Measurements from ENCODE around the gene CTNNBL1.
"Not testable (repeated sequence)": the region's sequence is repeated elsewhere in the genome, so short reads cannot be mapped to it uniquely, and the experiment has no call there.

Gene CTNNBL1

DNA sequence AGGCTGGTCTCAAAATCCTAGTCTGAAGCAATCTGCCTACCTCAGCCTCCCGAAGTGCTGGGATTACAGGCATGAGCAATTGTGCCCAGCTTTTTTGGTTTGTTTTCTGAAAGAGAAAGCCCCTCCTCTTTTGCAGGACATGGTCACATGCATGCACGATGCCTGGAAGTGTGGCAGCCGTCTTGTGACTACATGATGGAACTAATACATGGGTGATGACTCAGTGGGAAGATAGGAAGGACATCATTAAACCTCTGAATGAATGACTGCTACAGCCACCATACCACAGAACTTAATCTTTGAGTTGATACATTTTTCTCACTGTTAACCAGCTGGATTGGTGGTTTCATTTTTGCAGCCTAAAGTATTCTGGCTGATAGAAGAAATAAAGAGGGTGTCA is 13.4 kb upstream of the CTNNBL1 start:
- DNase-seq, result no peak

DNA sequence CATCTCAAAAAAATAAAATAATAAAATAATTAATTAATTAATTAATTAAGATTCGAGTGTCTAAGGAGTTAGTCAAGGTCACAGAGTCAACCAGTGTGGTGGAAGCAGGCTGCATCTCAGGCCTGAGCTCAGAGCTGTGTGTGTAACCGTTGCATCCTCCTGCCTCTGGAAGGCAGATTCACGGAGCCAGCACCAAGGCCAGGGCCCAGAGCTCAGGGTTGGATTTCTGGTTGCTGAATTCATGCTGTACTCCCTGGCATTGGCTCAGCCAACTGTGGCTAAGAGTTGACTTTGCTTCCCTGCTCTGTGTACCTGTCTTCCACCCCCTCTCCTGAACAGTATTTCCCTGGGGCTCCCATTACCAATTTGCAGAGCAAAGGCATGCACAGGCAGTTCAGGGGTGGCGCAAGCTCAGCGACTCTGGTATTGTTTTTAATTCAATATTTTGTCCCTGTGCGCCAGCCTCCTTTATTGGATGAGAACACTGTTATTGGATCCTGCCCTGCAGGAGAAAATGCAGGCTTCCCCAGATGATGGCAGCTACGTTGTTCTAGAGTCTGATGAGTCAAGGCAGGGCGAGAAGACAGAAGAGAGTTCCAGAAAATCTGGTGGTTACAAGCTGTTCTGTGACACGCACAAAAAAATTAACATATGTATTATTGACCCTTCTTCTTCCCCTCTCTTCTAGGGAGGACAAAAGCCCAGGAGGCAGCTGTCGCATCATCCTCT is 12.3 kb upstream of the CTNNBL1 start:
- no peak for DNase-seq

- not testable (repeated sequence) for DNase-seq
Measured at GRCh38 chr20:37683146-37683545, 10.7 kb upstream of the CTNNBL1 start.

DNA sequence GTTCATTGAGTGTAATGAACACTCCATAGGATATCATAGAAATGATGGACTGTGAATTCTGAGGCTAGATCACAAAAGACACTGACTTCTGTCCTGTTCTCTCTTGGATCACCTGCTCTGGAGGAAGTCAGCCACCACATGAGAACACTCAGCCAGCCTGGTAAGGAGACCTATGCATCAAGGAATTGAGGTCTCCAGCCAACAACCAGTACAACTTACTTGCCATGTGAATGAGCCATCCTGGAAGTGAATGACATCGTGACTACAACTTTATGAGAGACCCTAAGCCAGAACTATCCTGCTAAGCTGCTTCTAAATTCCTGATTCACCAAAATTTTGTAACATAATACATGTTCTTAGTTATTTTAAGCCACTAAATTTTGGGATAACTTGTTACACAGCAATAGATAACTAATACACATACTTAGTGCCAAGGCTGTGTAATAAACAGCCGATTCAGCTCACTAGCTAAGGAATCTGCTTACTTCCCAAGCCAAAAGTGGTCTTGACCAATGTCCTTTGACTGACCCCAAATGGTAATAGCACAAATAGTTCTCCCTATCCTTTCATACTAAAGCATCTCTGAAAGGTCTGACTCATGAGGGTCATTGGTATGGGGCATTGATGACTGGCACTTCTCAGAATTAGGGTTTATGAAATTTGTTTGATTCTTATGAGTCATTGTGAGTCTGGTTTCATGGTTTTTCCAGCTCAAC is 6.9 kb upstream of the CTNNBL1 start:
- no peak for DNase-seq

DNA sequence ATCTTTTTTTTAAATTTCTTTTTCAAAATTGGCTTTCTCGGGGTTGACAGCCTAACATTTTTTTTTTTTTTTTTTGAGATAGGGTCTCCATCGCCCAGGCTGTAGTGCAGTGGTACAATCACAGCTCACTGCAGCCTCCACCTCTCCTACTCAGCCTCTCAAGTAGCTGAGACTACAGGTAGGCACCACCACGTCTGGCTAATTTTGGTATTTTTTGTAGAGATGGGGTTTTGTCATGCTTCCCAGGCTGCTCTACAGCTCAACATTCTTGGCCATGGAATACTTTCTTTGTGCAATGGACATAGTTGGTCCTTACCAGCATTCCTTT is 6.4 kb upstream of the CTNNBL1 start:
- no peak for DNase-seq

DNA sequence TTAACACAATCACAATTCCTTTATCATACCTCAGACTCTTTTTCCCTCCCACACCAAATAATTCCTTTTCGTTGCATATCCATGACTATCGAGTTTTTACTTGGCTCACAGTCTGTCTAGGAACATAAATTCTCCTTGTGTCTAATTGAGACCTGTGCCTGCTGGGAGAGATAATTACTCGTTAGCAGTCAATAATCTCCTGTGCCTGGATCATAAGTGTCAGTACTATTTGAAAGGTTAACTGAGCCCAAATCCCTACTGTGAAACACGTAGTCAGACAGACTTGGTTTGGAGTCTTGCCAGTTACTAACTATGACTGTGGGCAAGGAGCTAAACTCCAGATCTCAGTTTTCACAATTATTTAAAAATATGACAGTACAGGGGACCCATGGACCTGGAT is 5.7 kb upstream of the CTNNBL1 start:
- DNase-seq, result no peak

DNA sequence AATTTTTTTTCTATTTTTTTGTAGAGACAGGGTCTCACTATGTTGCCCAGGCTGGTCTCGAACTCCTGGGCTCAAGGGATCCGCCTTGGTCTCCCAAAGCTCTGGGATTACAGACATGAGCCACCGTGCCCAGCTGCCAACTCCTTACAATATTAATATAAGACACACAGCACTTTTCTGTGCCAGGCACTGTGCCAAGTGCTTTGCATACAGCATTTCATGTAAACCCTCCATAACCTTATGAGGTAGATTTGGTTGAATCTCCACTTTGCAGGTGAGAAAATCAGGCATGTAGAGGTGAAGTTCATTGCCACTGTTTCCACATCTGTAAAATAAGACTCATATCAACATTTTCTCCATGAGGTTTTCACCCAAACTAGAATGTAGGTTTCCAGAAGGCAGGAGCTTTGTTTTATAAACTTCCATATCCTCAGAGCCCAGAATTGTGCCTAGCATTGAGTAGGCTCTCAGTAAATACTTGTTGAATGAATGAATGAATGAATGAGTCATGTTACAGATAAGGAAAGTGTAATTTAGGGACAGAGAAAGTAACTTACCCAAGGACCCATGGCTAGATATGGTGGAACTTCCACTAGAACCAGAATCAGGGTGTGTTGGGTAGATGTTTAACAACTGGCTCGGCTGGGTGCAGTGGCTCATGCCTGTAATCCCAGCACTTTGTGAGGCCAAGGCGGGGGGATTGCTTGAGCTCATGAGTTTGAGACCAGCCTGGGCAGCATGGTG is 3.0 kb upstream of the CTNNBL1 start:
- no peak for DNase-seq

DNA sequence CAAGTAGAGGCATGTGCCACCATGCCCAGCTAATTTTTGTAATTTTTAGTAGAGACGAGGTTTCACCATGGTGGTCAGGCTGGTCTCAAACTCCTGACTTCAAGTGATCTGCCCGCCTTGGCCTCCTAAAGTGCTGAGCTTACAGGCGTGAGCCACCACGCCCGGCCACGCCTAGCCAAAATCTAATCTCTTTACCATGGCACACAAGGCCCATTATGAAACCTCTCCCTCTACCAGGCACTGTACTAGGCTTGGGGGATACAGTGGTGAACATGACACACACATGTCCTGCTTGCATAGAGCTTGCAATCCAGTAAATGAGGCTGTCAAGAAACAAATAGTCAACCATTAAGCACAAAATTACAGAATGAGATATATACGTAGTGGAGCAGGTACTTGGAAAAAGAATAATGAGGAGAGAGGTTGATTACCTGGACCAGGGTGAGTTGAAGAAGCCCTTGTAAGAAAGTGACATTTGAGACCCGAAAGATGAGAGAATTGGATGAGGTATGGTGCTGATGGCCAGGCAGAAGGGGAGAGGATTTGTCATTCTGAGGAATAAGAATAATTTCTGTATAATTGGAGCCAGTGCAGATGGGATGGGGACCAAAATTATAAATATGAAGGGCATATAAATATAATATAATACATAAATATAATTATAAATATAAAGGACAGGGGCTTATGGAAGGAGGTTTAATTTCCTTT is 1.2 kb upstream of the CTNNBL1 start:
- DNase-seq, result no peak

DNA sequence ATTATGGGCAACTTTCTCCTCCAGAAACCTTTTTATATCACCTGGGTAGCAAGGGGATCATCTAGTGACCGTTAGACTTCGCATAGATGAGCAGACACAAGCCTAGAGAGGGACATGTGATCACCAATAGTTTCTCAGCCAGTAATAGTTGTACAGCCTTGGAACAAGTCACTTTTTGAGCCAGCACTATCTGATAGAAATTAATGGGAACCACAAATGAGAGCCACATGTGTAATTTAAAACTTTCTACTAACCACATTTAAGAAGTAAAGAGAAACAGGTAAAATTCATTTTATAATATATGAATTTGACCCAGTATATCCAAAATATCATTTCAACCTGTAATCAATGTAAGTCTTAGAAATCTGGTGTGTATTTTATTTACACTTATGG is 592 bp upstream of the CTNNBL1 start:
- DNase-seq, result no peak

- no peak for DNase-seq
Measured at GRCh38 chr20:37695684-37696342, 2.0 kb downstream of the CTNNBL1 start.

GRCh38 chr20:37697314-37697713 is 3.5 kb downstream of the CTNNBL1 start:
- DNase-seq, result no peak

DNA sequence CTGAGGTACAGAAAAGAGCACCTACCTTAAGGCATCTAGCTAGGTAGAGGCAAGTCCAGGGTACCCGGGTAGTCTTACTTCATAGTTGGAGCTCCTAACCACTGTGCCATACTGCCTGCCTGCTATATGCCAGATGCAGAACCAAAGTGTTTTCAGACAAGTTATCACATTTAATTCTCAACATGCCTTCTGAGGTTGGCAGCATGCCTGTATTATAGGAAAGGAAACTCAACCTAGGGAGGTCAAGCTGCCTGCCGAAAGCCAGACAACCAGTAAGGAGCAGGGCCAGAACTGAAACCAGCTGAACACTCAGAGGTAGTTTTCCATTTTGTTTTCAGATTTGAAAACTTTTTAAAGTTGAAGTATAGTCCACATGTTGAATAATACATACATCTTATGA is 5.4 kb downstream of the CTNNBL1 start:
- no peak for DNase-seq

DNA sequence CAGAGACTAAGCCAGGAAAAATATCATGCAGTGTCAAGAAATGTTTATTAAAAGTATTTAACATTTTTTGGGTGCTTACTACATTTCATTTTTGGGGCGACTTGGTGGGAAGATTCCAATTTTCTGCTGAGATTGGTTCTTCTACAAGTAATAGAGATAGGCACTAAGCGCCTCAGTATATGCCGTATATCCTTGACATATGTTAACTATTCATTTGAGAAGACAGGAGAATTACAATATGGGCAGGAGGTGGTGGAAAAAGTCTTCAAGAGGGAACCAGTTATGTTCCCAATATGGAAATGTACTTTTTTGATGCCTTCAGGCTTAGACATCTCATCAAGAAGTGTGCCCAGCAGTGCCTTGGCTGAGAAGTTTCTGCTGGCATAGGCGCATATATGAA is 6.5 kb downstream of the CTNNBL1 start:
- DNase-seq, result no peak

GRCh38 chr20:37701676-37702075 is 7.8 kb downstream of the CTNNBL1 start:
- not testable (repeated sequence) for DNase-seq

DNA sequence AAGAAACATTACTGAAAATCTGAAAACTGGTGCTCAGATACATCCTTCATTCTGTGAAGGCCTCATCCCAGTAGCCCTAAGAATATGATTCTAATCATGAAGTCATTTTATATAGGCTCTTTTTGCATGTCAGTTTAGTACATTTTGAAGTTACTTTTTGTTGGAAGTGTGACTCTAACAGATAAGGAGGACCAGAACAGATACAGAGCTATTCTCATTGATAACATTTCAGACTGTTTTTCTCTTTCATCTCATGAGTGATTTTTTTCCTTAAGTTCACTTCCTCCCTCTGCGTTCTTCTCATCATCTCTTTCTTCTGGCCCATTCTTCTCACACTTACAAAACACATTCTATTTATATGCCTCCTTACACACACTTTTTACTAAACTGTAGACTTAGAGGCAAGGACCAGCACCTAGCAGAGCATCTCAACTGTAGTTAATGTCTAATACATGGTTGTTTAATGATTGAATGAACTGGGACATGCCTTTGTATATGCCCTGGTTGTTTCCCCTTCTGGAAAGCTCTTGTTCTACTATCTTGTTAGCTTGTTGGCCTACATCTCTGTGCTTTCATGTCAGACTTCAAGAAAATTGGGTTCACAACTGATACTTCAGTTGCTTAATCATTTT is 8.7 kb downstream of the CTNNBL1 start:
- DNase-seq, result no peak

GRCh38 chr20:37703035-37703845 is 9.4 kb downstream of the CTNNBL1 start:
- no peak for DNase-seq

DNA sequence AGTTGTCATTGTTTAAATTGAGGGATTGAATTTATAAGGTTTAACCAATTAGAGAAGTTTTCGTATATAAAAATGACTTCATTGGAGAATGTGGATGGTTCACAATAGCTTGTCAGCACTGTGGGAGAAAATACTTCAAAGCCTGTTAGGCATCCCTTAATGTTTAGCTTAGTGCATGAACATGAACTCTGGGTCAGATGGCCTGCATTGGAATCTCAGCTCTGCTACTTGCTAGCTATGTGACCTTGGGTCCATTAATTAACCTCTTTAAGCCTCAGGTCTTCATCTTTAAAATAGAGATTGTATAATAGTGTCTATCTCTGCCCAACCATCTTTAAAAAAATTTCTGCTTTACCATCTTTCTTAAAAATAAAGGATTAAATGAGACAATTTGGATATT is 11.1 kb downstream of the CTNNBL1 start:
- no peak for DNase-seq

DNA sequence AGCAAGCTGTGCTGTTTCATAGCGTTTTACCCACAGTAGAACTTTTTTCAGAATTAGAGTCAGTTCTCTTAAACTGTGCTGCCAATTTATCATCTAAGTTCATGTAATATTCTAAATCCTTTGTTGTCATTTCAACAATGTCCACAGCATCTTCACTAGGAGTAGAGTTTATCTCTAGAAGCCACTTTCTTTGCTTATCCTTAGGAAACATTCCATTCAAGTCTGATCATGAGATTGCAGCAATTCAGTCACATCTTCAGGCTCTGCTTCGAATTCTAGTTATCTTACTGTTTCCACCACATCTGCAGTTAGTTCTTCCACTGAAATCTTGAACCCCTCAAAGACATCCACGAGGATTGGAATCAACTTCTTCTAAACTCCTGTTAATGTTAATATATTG is 12.5 kb downstream of the CTNNBL1 start:
- DNase-seq, result no peak

DNA sequence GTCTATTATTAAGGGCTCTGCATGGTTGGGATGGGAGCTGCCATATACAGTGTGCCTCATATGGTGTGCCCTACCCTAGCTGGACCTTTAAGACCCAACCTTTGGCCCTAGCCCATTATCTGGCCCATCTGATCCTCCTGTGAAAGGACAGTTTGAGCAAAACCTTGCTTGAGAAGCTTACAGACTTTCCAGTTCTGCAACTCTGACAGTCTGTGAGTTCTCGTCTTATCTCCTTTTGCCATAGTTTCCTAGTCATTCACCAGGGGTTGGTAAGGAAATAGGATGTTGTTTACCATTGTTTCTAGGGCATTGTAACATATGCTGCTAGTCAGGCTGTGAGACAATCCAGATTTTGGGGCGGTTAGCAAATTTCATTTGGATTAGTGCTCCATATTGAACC is 17.2 kb downstream of the CTNNBL1 start:
- no peak for DNase-seq

DNA sequence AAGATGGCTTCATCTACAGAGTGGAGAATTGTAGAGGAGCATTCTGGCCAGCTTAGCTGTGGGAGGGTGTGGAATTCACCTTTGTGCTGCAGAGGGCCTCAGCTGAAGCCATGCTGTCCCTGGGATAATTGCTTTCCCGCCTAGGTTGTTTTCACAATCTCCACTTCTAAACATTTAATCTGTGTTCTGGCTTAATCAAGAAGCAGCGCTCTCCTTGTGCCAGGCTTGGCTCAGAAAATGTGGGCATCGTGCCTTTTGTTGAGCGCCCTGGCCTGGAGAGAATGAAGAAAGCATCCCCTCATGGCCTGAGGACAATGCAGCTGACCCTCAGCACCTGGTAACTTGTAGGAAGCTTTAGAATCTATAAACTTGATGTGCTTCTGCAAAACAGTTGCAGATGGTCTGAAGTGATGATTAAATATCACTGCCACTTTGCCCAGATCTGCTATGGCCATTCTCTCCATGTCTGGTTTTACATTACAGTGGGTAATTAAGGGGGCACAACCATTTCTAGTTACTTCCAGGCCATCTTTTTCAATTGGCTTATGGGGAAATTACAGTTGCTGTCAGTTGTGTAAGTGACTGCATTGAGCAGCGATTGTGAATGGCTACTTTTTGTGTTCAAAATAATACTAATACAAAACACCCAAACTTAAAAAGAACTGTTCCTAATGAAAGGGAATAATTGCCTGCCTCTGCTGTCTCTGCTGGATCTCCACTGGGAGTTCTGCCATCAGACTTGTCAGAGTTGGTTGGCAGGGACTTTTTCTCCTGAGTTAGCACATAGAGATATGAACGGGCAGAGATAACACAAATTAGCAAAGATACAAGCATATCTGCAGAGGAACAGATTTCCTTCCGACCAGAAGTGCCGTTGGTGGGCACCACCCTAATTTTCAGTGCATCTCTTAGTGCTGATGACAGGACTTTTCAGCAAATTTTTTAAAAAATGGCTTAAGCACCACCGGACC is 18.4 kb downstream of the CTNNBL1 start:
- no peak for DNase-seq
